K562 (cell line): ENCODE measurements around the gene BRME1. TPM values are rescaled to one million over a fixed set of nuclear protein-coding genes. Genes with fewer than 3 reads are reported as not detected.

Experiments used
- ATAC-seq: fragments of 200-7000 bp; cut with Tn5 transposase; 3 replicates; pipeline ENCODE4 v1.9.1; 2020; ENCODE audit warnings: moderate library complexity
- BruUV-seq: library from RNA; stranded (reverse); fragments of 400-500 nt; replicated peaks from 2 replicates; lab custom pipeline; 2021; lab: Mats Ljungman, UMichigan
- CTCF ChIA-PET: fragments of 300-600 bp; formaldehyde crosslinking; extraction: SDS; loops from one replicate; lab custom pipeline; 2021; ENCODE audit warnings: low intra/inter-chr PET ratio; lab: Yijun Ruan, JAX
- POLR2A ChIA-PET: fragments of 300-600, 350-650 bp; sonication (Branson Sonifier 250); formaldehyde crosslinking; extraction: SDS; loops from one replicate; lab custom pipeline; 2021; ENCODE audit warnings: antibody characterized with exemption, inconsistent platforms; lab: Yijun Ruan, JAX
- DNase-seq, 4 experiments: peaks; one replicate each; pipeline versions ENCODE4 v3.0.0 to v3.0.0-alpha.2; 2011 to 2018; ENCODE audit warnings: low spot score in 3 of 4, mixed read lengths in 3 of 4; ENCODE audit errors: extremely low read depth in 1 of 4
- FAIRE-seq: peaks from 2 replicates; lab custom pipeline; 2011; peaks lifted over from hg19 to GRCh38; lab: Jason Lieb, UNC
- H2AFZ ChIP-seq: 2 replicates; pipeline ENCODE4 v1.6.0; 2011; ENCODE audit warnings: low read depth, low read length, control low read depth, inconsistent platforms
- H3K27ac ChIP-seq: fragments of 200-600 bp; 3 replicates; pipeline ENCODE4 v1.8.0; 2011; ENCODE audit warnings: low read depth, mild to moderate bottlenecking, control low read depth, inconsistent platforms, low read length, moderate library complexity, mixed read lengths; ENCODE audit errors: extremely low read depth
- H3K27me3 ChIP-seq, 2 experiments: fragments of 300-600 bp in 1 of 2; 2 replicates in 1 of 2; 3 replicates in 1 of 2; pipeline versions ENCODE4 v1.6.0 to v1.8.0; 2011; ENCODE audit warnings: inconsistent platforms in 2 of 2, low read length in 2 of 2, mild to moderate bottlenecking in 1 of 2, mixed read lengths in 1 of 2, moderate library complexity in 1 of 2; ENCODE audit not compliant: control insufficient read depth in 2 of 2, insufficient read depth in 2 of 2
- H3K36me3 ChIP-seq: fragments of 300-600 bp; 3 replicates; pipeline ENCODE4 v1.8.0; 2011; ENCODE audit warnings: mild to moderate bottlenecking, low read length, inconsistent platforms; ENCODE audit not compliant: control insufficient read depth, insufficient read depth
- H3K4me1 ChIP-seq, 2 experiments: fragments of 200-600 bp in 1 of 2; replicated peaks in 1 of 2; 2 replicates in 1 of 2; 3 replicates in 1 of 2; pipeline versions ENCODE4 v1.5.1 to v1.8.0; 2011; ENCODE audit warnings: inconsistent platforms in 2 of 2, low read length in 2 of 2, mild to moderate bottlenecking in 1 of 2, mixed read lengths in 1 of 2, moderate library complexity in 1 of 2; ENCODE audit not compliant: control insufficient read depth in 2 of 2, insufficient read depth in 2 of 2
- H3K4me2 ChIP-seq: 2 replicates; pipeline ENCODE4 v1.6.1; 2011; ENCODE audit warnings: low read length, control low read depth, inconsistent platforms, mixed read lengths; ENCODE audit not compliant: insufficient read depth
- H3K4me3 ChIP-seq: fragments of 200-600 bp; sonication (generic), shearing (Covaris generic); 2 replicates; pipeline ENCODE4 v1.5.1; 2016; ENCODE audit warnings: control low read depth, inconsistent platforms
- H3K79me2 ChIP-seq: fragments of 200-600 bp; 3 replicates; pipeline ENCODE4 v1.8.0; 2011; ENCODE audit warnings: low read length, inconsistent platforms; ENCODE audit not compliant: control insufficient read depth, insufficient read depth
- H3K9ac ChIP-seq, 2 experiments: 2 replicates each; pipeline versions ENCODE4 v1.6.0 to v1.6.1; 2011; ENCODE audit warnings: low read depth in 2 of 2, low read length in 2 of 2, control low read depth in 1 of 2, inconsistent platforms in 1 of 2, mild to moderate bottlenecking in 1 of 2, mixed read lengths in 1 of 2; ENCODE audit not compliant: insufficient read depth in 1 of 2
- H3K9me1 ChIP-seq: one replicate; pipeline ENCODE4 v1.6.0; 2011; ENCODE audit warnings: inconsistent platforms, mild to moderate bottlenecking, low read length, moderate library complexity; ENCODE audit not compliant: control insufficient read depth, insufficient read depth
- H3K9me3 ChIP-seq: replicated peaks from 2 replicates; pipeline ENCODE4 v1.5.1; 2011; ENCODE audit warnings: low read depth, low read length, inconsistent platforms; ENCODE audit not compliant: control insufficient read depth, insufficient read depth
- H4K20me1 ChIP-seq: replicated peaks from 2 replicates; pipeline ENCODE4 v1.6.1; 2011; ENCODE audit warnings: low read length, inconsistent platforms, mixed read lengths; ENCODE audit not compliant: control insufficient read depth, insufficient read depth
- CC2D1A ChIP-seq: fragments of 450-650 bp; IDR thresholded peaks from 2 replicates; pipeline ENCODE4 v1.6.1; 2017; ENCODE audit warnings: mild to moderate bottlenecking
- EP400 ChIP-seq: fragments of 450-650 bp; IDR thresholded peaks from 2 replicates; pipeline ENCODE4 v1.6.1; 2017; ENCODE audit warnings: antibody characterized with exemption, mild to moderate bottlenecking, moderate library complexity
- POLR2H ChIP-seq: IDR thresholded peaks from 2 replicates; pipeline ENCODE4 v1.6.1; 2016; ENCODE audit warnings: missing genetic modification characterization, low read depth, mild to moderate bottlenecking, control low read depth, missing compliant biosample characterization, moderate library complexity
- PRDM10 ChIP-seq: fragments of 450-650 bp; IDR thresholded peaks from 2 replicates; pipeline ENCODE4 v1.6.1; 2018; ENCODE audit not compliant: partially characterized antibody
- THRA ChIP-seq: fragments of 450-650 bp; IDR thresholded peaks from 2 replicates; pipeline ENCODE4 v1.6.1; 2017; ENCODE audit warnings: mild to moderate bottlenecking, moderate library complexity
- TRIM24 ChIP-seq, 2 experiments: fragments of 450-650 bp; IDR thresholded peaks; 2 replicates each; pipeline ENCODE4 v1.6.1; 2016
- WGBS: fragments of 100-300 bp; shearing (Covaris generic); methylation state at CpG from one replicate; pipeline ENCODE4 v1.1.6; 2016; ENCODE audit warnings: low coverage, mixed read lengths; ENCODE audit not compliant: insufficient coverage; ENCODE audit errors: missing lambda C conversion rate; 5-methylcytosine and 5-hydroxymethylcytosine counted together
- in situ Hi-C: fragments of 300-500 bp; cut with MboI; formaldehyde crosslinking; loops from 4 replicates; pipeline ENCODE4 v1.15.0; 2018; ENCODE audit warnings: inconsistent platforms, mixed read lengths
- intact Hi-C: fragments of 100-400 bp; cut with micrococcal nuclease; formaldehyde crosslinking; loops from 2 replicates; pipeline ENCODE4 v1.14.2; 2022
- polyA plus RNA-seq, 8 experiments: library from polyadenylated mRNA; depleted of rRNA in 4 of 8; stranded (reverse) in 5 of 8; unstranded in 3 of 8; fragments of >200 nt; fragmentation: Nextera tagmentation in 2 of 8; fragmentation: Illumina TruSeq in 1 of 8; extraction: Ambion mirVana in 2 of 8; extraction: Trizol in 1 of 8; gene quantifications; 2 replicates each; pipeline versions ENCODE4 v1.2.1 to v1.2.3, GENCODE V29; 2011 to 2014; ENCODE audit warnings: inconsistent platforms in 1 of 8, missing spikeins in 1 of 8
- total RNA-seq, 7 experiments: library from RNA; depleted of rRNA in 6 of 7; stranded (reverse); fragments of >200 nt in 6 of 7; fragmentation: Illumina TruSeq in 2 of 7; extraction: Trizol in 2 of 7; gene quantifications; 2 replicates each; pipeline versions ENCODE4 v1.2.1 to v1.2.3, GENCODE V29; 2011 to 2021; ENCODE audit warnings: low replicate concordance in 1 of 7
- TF ChIP-seq, protein P1 (sequence below), 3 experiments: IDR thresholded peaks in 2 of 3; conservative IDR thresholded peaks in 1 of 3; 2 replicates each; pipeline ENCODE4 v1.5.1; 2011 to 2012; ENCODE audit warnings: low read length in 3 of 3, mild to moderate bottlenecking in 3 of 3, control low read depth in 2 of 3, improper control_type of control experiment in 1 of 3, inconsistent platforms in 1 of 3, low read depth in 1 of 3, mixed read lengths in 1 of 3, moderate library complexity in 1 of 3; ENCODE audit not compliant: insufficient read depth in 2 of 3
- TF ChIP-seq, protein P2 (sequence below): sonication (generic); formaldehyde crosslinking; IDR thresholded peaks from 2 replicates; pipeline ENCODE4 v1.8.0; 2022; ENCODE audit warnings: mild to moderate bottlenecking, missing genetic modification reagents
- TF ChIP-seq, protein P3 (sequence below): fragments of 250-450 bp; sonication (Bioruptor Pico); IDR thresholded peaks from 2 replicates; pipeline ENCODE4 v1.5.0; 2021; ENCODE audit warnings: mild to moderate bottlenecking, moderate library complexity

BRME1 gene
- total and polyA plus RNA-seq, 9 of the 15 experiments (the other 6 are each of a cell fraction or from before 2014, with no cell fraction given) = 0.75 to 6.1 (median 3.6) TPM

DNA sequence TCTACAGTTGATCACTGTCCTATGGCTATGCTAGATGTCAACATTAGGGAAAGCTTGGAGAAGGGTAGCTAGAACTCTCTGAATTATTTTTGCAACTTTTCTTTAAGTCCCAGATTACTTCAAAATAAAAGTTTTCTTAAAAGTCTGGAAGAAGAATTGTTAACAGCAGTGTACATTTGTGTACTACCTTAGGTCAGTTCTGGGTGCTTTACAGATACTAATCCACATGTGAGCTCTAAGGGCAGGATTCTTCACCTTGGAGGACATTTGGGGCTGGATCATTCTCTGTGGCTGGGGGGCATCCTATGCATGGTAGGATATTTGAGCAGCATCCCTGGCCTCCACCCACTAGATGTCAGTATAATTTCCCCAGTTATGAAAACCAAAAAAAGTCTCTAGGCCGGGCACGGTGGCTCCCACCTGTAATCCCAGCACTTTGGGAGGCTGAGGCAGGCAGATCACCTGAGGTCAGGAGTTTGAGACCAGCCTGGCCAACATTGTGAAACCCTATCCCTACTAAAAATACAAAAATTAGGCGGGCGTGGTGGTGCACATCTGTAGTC is 2.8 kb downstream of the BRME1 start:
- peak in 1 of 4 experiments; percentile 47 for DNase-seq
- H3K9me1 ChIP-seq = no peaks in the 10 kb centered on the region
- H3K4me2 ChIP-seq = no peak overlapping the region
- H3K27me3 ChIP-seq = no peaks in the 10 kb centered on the region
- peaks cover 17 to 34% of the 10 kb centered on the region in 2 experiments for H3K4me1 ChIP-seq
- H4K20me1 ChIP-seq = no peaks in the 10 kb centered on the region
- no peak for ATAC-seq
- no peak overlapping the region for H3K9ac ChIP-seq
- CTCF ChIA-PET = interaction anchor here (0.6 kb wide), 1 partner anchor 483 kb away, joined by 3 read pairs; no protein-coding TSS in a partner anchor
- H3K27ac ChIP-seq = no peak overlapping the region
- H3K4me3 ChIP-seq = no peak overlapping the region
- no TSS peak for BruUV-seq
- no peaks in the 10 kb centered on the region for H3K9me3 ChIP-seq
- POLR2A ChIA-PET = no interaction called here
- FAIRE-seq = no peak
- peaks cover 22% of the 10 kb centered on the region for H3K79me2 ChIP-seq
- intact Hi-C loops = no loop called here
- H2AFZ ChIP-seq = no peak overlapping the region
- in situ Hi-C loops = no loop called here
- 68% methylated on average over 4 of the region's 4 CpGs for WGBS
- H3K36me3 ChIP-seq = no peaks in the 10 kb centered on the region
- TF ChIP-seq PRDM10 = peak; percentile 49
- peak; percentile 84 for TF ChIP-seq CC2D1A
- no peak for TF ChIP-seq THRA
- TF ChIP-seq, protein P1, sequence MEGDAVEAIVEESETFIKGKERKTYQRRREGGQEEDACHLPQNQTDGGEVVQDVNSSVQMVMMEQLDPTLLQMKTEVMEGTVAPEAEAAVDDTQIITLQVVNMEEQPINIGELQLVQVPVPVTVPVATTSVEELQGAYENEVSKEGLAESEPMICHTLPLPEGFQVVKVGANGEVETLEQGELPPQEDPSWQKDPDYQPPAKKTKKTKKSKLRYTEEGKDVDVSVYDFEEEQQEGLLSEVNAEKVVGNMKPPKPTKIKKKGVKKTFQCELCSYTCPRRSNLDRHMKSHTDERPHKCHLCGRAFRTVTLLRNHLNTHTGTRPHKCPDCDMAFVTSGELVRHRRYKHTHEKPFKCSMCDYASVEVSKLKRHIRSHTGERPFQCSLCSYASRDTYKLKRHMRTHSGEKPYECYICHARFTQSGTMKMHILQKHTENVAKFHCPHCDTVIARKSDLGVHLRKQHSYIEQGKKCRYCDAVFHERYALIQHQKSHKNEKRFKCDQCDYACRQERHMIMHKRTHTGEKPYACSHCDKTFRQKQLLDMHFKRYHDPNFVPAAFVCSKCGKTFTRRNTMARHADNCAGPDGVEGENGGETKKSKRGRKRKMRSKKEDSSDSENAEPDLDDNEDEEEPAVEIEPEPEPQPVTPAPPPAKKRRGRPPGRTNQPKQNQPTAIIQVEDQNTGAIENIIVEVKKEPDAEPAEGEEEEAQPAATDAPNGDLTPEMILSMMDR (IDR thresholded peaks at IDR 0.05 in 2 of 3, conservative IDR thresholded peaks at IDR 0.05 in 1 of 3; ENCODE audit: insufficient read depth in 2 of 3, low read depth in 1 of 3, low read length in 3 of 3) = peak; percentile 42 to 54 (median 48)
- TF ChIP-seq TRIM24 (IDR thresholded peaks at IDR 0.05) = peak in 1 of 2 experiments; percentile 13; a peak in 1 of 4 replicates
- TF ChIP-seq, protein P2, sequence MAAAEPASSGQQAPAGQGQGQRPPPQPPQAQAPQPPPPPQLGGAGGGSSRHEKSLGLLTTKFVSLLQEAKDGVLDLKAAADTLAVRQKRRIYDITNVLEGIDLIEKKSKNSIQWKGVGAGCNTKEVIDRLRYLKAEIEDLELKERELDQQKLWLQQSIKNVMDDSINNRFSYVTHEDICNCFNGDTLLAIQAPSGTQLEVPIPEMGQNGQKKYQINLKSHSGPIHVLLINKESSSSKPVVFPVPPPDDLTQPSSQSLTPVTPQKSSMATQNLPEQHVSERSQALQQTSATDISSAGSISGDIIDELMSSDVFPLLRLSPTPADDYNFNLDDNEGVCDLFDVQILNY (CRISPR knock-in tag) = no peak
- TF ChIP-seq POLR2H (tag) = no peak
- TF ChIP-seq EP400 = no peak
- TF ChIP-seq, protein P3, sequence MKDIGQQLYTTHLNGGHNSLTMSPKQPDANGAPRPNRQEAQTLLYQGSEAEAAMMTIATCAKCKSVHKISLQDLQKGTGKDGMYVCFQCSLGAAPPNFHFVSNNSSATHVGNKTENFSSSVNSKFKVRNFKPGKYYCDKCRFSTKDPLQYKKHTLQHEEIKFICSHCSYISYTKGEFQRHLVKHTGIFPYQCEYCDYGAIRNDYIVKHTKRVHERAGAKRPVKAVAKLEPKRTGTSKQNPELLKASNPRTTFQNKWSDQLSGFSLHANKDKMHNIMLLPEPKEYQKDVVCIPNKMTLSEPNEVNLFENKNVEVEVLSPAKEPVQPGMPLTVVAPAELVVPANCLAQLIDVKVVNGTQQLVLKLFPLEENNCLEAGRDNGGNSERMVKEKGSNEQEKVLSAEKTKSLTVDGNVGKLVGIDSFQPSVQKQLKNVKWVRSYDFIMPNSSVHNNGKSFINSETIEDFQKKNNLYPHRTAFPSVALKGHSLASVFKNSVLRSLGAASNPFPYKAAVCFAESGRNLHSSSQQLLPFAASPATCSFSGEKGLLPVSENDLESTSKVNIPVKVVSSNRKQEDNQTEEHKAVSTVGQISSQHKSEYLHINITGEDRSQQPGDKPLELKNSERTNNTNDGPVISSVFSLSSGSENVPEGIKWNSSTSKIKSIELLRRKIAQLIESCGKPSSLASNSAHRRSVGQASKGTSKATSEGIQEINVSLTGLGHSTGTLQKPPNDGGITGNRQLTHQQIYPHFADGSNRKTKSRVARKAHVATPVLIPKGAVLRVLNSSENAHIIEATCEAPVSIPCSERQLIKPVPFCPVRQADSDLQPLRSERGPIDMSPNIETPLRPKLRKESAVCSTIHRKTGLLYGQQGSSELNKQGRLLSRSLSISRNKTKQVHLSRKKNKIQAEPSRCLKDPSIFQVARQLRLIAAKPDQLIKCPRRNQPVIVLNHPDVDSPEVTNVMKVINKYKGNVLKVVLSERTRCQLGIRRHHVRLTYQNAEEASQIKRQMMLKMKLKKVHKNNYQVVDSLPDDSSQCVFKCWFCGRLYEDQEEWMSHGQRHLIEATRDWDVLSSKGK = no peak
